ENCODE results near the gene HSD17B13.
"Not testable (repeated sequence)": the region's sequence is repeated elsewhere in the genome, so short reads cannot be mapped to it uniquely, and the experiment has no call there.

HSD17B13 gene

GRCh38 chr4:87316961-87317360 lies 5.7 kb downstream of the HSD17B13 start:
- no peak for DNase-seq (ENCODE audit: low read depth in 3 of 3, low spot score in 1 of 3)

DNA sequence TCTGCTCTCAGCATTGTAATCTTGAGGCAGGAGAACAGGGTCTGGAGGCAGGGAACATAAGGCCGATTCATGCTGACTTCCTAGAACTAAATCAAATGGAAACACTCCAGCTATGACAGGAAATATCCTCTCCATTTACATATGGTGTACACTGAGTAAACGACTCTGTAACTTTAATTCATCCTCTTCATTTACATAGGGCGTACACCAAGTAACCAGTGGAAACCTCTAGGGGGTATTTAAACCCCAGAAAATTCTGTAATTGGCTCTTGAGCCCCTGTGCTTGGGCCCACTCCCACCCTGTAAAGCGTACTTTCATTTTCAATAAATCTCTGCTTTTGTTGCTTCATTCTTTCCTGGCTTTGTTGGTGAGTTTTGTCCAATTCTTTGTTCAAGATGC lies 7.7 kb downstream of the HSD17B13 start:
- not testable (repeated sequence) for DNase-seq (ENCODE audit: low read depth in 3 of 3, low spot score in 1 of 3)

GRCh38 chr4:87313756-87314155 lies 8.9 kb downstream of the HSD17B13 start:
- no peak for DNase-seq (ENCODE audit: low read depth in 3 of 3, low spot score in 1 of 3)

DNA sequence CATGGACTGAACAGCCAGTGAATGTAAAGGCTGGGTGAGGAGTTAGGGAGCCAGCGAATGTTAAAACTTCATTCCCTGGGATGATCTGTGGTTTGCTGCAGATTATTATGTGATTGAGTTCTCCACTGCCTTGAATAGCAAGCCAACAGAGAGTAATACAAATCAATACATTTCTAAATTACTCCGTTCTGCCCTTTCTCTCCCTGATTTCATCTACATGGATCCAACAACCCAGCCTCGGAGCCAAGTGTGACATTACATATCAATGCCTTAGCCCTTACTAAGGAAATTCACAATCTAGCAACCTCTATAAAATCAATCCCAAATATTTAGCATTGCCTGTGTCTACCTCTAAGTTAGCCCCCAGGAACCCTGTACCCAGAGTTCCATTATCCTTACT lies 11.0 kb downstream of the HSD17B13 start:
- DNase-seq (ENCODE audit: low read depth in 3 of 3, low spot score in 1 of 3), result no peak

DNA sequence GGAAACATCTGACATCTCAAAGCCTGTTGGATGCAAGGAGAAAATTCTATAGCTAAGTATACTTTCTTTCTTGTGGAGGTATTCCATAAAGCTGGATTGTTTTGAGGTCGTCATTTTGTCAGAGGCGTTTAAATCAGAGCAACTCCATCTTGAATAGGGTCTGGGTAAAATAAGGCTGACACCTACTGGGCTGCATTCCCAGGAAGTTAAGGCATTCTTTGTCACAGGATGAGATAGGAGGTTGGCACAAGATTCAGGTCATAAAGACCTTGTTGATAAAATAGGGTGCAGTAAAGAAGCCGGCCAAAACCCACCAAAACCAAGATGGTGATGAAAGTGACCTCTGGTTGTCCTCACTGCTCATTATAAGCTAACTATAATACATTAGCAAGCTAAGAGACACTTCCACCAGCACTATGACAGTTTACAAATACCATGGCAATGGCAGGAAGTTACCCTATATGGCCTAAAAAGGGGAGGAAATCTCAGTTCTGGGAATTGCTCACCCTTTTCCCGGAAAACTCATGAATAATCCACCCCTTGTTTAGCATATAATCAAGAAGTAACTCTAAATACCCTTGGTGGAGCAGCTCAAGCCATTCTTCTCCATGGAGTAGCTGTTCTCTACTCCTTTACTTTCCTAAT lies 11.9 kb downstream of the HSD17B13 start:
- DNase-seq (ENCODE audit: low read depth in 3 of 3, low spot score in 1 of 3), result no peak

- no peak for DNase-seq (ENCODE audit: low read depth in 3 of 3, low spot score in 1 of 3)
Measured at GRCh38 chr4:87309625-87310024, 13.1 kb downstream of the HSD17B13 start.

- DNase-seq (ENCODE audit: low read depth in 3 of 3, low spot score in 1 of 3), result no peak
Measured at GRCh38 chr4:87306056-87306455, 16.6 kb downstream of the HSD17B13 start.

GRCh38 chr4:87305562-87305961 lies 17.1 kb downstream of the HSD17B13 start:
- no peak for DNase-seq (ENCODE audit: low read depth in 3 of 3, low spot score in 1 of 3)

DNA sequence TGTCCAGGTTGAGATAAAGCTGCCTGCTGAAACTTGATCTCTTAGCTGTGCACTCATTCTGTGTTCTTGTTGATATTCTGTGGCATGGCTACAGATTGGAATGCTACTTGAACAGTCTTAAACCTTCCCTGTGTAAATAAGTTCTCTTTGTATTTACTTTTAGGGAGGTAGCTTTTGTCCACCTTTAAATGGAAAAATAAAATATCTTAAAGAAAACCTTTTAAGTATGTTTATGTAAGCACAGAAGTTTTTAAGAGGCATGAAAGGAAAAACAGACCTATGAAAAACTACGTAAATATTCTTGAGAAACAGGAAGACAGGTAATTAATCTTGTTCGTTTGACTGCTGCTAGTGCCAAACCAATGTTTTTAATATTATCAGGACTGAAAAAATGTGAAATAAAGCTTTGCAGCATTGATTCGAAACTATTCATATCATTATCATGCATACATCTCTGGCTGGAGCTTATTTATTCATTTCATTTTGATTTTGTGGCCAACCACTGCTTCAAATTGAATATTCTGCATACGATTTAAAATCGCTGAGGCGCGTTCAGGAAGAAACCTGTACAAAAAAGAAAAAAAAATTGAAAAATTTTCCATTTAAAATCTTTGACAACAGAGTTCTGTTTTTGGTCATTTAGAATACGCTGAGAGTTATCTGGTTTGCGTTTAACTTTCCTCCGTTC lies 17.8 kb downstream of the HSD17B13 start:
- DNase-seq (ENCODE audit: low read depth in 3 of 3, low spot score in 1 of 3), result no peak

GRCh38 chr4:87299898-87300297 lies 22.8 kb downstream of the HSD17B13 start:
- DNase-seq (ENCODE audit: low read depth in 3 of 3, low spot score in 1 of 3), result no peak

GRCh38 chr4:87298362-87298761 lies 24.3 kb downstream of the HSD17B13 start:
- DNase-seq (ENCODE audit: low read depth in 3 of 3, low spot score in 1 of 3), result no peak

GRCh38 chr4:87294911-87295310 lies 27.8 kb downstream of the HSD17B13 start:
- not testable (repeated sequence) for DNase-seq (ENCODE audit: low read depth in 3 of 3, low spot score in 1 of 3)

GRCh38 chr4:87293889-87294288 lies 28.8 kb downstream of the HSD17B13 start:
- DNase-seq (ENCODE audit: low read depth in 3 of 3, low spot score in 1 of 3), result not testable (repeated sequence)

DNA sequence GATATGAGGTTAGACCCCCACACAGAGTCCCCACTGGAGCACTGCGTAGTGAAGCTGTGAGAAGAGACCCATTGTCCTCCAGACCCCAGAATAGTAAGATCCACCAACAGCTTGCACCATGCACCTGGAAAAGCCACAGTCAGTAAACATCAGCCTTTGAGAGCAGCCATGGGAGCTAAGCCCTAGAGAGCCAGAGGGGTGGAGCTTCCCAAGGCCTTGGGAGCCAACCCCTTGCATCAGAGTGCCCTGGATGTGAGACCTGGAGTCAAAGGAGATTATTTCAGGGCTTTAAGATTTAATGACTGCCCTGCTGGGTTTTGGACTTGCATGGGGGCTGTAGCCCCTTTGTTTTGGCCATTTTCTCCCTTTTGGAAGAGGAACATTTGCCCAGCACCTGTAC lies 35.7 kb downstream of the HSD17B13 start:
- DNase-seq (ENCODE audit: low read depth in 3 of 3, low spot score in 1 of 3), result no peak

GRCh38 chr4:87284268-87284667 lies 38.4 kb downstream of the HSD17B13 start:
- DNase-seq (ENCODE audit: low read depth in 3 of 3, low spot score in 1 of 3), result not testable (repeated sequence)

DNA sequence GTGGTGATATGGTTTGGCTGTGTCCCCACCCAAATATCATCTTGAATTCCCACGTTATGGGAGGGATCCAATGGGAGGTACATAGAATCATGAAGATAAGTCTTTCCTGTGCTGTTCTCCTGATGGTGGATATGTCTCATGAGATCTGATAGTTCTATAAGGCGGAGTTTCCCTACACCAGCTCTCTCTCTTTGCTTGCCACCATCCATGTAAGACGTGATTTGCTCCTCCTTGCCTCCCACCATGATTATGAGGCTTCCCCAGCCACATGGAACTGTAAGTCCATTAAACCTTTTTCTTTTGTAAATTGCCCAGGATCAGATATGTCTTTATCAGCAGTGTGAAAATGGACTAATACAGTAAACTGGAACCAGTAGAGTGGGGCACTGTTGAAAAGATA lies 39.5 kb downstream of the HSD17B13 start:
- no peak for DNase-seq (ENCODE audit: low read depth in 3 of 3, low spot score in 1 of 3)

DNA sequence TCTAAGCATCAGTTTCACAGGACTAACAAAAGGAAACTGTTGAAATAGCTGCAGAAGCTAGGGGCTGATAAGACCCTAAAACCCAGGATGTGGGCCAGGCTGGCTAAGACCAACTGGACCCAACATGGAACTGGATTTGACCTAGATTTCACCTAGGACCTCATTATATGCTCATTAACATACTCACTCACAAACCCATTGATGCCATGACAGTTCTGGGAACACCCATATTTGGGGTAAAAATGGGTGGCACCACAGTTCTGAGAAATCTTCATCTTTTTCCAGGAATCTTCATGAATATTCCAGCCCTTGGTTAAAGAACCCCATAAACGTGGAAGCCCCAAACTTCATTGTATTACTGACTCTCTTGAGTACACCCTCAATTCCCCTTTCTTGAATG lies 41.1 kb downstream of the HSD17B13 start:
- DNase-seq (ENCODE audit: low read depth in 3 of 3, low spot score in 1 of 3), result no peak

DNA sequence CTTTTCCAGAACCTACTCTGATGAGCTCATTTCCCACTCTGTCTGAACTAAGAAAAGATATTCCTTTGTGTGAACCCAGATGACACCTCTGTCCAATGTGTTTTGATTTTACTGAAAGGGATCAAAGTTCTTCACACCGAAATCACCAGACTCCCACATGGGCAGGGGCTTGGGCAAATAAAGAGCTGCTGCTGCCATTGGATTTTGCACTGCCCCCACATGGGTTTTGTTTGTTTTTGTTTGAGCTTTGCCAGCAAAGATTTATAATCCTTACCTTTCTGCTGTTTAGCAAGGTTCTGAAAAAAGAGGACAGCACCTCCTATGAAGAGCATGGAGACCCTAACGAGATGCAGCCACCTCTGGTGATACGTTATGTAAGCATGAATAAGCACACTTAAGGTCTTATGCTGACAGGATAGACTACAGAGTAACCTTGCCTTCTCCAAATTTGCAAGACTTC lies 44.3 kb downstream of the HSD17B13 start:
- no peak for DNase-seq (ENCODE audit: low read depth in 3 of 3, low spot score in 1 of 3)

GRCh38 chr4:87275311-87275710 lies 47.4 kb downstream of the HSD17B13 start:
- no peak for DNase-seq (ENCODE audit: low read depth in 3 of 3, low spot score in 1 of 3)

DNA sequence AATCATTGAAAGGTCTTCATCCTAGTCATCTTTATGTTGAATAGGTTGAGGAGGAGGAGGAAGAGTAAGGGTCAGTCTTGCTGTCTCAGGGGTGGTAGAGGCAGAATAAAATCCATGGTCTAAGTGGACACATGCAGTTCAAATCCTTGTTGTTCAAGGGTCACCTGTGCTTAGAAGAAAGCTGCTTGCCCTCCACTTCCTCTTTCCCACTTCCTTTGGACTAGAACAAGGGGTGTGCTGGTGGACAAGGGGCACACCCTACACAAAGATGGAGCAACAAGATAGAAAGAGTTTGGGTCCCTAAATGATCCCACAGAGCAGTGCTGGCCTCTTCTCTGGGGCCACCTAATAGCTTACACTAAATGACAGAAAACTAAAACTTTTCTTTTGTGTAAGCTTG lies 47.9 kb downstream of the HSD17B13 start:
- DNase-seq (ENCODE audit: low read depth in 3 of 3, low spot score in 1 of 3), result no peak

GRCh38 chr4:87274327-87274726 lies 48.4 kb downstream of the HSD17B13 start:
- DNase-seq (ENCODE audit: low read depth in 3 of 3, low spot score in 1 of 3), result no peak

- no peak for DNase-seq (ENCODE audit: low read depth in 3 of 3, low spot score in 1 of 3)
Measured at GRCh38 chr4:87270825-87271224, 51.9 kb downstream of the HSD17B13 start.

DNA sequence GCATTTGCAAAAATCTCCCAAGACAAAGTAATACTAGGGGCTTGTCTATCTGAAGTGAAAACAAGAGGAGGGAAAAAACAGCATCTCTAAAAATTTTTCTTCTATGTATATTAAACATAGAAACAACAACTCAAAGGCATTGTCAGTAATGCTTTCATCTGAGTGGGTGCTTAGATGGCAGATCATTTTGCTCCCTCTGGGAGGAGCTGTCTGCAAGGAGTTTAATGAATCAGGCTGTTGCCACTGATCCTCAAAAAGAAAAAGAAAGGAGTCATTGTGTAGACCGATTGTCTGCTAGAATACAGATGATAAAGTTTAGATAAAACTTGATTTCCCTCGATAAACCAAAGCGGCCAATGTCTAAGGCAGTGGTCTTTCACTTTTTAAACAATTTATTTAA lies 52.5 kb downstream of the HSD17B13 start:
- no peak for DNase-seq (ENCODE audit: low read depth in 3 of 3, low spot score in 1 of 3)

Measured in stimulated activated CD4-positive, alpha-beta T cell treated with anti-CD3 and anti-CD28 coated beads, TNF-alpha, amount 100 ng/mL, for 1 hour (primary cell).